SH-SY5Y (cell line): ENCODE measurements around the gene PIK3R1.

ENCODE experiments used
- GATA2 ChIP-seq: IDR thresholded peaks from 2 replicates; pipeline ENCODE4 v1.6.1; 2011; ENCODE audit warnings: mild to moderate bottlenecking, low read depth, low read length
- GATA3 ChIP-seq: IDR thresholded peaks from 2 replicates; pipeline ENCODE4 v1.6.1; 2011; ENCODE audit warnings: low read depth, mild to moderate bottlenecking, low read length, moderate library complexity

DNA sequence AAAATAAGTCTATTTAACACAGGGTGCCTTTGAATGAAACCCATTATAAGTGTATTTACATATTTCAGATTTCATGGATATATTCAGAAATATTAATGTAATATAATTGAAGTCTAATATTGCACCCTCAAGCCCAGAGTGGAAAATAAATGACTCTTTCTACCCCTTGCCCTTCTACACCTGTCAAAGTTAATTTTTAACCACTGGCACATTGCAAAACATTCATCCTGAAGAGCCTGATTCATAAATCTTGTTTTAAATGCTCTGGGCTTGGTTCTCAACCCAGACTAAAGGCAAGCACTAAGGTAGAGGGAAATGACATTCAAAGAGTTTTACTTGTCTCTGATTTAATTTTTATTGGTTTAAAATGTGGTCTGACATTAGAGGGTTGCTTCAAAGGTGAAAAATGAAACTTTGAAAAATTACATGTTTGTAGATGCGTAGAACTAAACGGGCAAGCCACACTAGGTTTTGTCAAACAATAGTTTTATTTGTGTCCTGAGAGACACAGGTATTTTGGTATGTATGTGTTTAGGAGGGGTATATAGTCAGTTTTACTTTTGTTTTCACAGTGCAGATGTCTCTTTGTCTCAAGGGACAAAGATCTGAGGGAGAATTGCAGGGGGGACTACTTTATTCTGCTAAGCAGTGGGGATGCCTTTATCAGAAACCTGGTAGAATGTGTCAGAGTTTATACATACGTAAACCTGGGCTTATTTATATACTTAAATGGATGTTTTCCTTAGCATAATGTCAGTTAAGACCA, 69.7 kb downstream of the PIK3R1 start:
- no peak for TF ChIP-seq GATA3
- no peak for TF ChIP-seq GATA2
